Measurements from ENCODE around the gene KRTAP6-3.

KRTAP6-3 gene

DNA sequence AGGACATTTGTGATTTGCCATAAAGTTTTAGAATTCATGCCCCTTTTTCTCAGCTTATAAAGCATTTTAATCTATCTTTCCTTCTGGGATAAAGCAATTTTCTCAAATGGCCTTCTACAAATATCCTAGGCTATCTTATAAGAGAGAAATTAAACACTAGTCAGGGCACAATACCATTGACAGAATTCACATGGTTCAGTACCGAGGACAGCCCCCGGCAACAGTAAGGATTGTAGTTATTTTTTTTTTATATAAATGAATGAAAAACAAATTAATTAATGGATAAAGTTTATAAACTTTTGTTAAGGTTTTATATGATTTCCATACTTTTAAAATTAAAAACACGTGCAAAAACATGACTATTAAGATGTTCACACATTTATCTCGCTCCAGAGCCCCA, 35.9 kb downstream of the KRTAP6-3 start:
- DNase-seq, result no peak

DNA sequence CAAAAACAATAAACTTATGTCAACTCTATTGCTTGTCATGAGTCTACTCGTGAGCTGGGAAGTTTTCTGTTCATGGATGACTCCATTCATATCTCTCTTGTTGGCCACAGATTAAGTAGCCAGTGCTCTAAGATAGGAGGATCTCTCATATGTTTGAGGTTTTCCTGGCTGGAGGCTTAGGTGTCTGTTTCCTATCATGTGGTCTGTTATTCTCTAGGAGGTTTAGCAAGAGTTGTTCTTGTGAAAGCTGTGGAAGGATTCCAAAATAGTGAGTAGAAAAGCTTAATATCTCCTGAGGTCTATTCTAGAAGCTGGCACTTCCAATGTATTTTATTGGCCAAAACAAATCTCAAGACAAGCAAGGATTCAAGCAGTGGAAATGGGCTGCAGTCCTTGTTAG, 37.0 kb downstream of the KRTAP6-3 start:
- DNase-seq, result no peak

DNA sequence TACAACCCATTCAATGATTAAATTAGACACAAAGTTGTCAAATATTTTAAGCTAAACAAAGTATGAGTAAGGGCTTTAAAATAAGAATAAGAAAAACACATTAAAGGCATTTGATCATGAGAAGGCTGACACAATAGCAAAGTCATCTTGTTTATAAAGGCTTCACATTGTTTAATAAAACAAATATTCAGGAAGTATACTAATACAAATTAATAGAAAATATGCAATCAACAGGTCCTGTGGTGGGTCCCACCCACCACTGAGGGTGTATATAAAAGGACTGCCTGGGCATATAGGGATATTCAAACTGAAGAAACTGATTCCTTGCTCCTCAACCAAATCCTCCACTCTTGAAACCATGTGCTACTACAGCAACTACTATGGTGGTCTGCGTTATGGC, 42.7 kb downstream of the KRTAP6-3 start, which contains the start of gene KRTAP20-2:
KRTAP20-2 (plus strand) TSS at position 301 of the 400 bp plus-strand sequence; CDS start at position 359, 58 bp downstream.
- no peak for DNase-seq

DNA sequence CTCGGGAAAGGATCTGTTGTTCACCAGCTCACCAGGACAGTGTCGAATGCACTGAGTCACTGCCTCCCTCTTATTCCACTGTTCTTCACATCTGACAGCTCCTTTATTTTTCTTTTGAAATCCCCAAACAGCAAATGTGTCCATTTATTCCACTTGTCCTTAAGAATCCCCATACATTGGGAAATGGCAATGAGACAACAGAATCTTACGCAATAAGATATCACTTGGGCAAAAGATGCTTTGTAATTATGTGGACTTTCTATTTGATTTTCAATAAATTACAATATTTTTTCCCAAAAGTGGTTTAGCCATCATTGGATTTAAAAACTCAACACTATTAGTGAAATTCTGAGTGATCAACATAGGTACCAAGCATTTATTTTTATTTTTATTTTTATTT, 46.4 kb downstream of the KRTAP6-3 start:
- no peak for DNase-seq

DNA sequence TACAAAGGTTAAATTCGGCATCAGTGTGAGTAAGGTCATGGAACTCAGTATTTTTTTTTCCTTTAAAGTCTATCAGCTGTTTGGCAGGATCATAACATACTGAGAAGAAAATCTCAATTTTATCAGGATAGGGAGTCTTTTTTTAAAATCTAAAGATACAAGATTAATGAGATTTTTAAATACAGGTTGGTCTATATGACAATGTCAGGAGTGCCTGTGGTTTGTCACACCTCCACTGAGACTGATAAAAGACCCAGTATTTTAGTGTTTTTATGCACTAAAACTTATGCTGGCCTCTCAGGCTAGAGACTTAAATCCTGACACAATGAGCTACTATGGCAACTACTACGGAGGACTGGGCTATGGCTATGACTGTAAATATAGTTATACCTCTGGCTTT, 50.3 kb downstream of the KRTAP6-3 start, which contains the start of gene KRTAP20-3:
KRTAP20-3 (plus strand) TSS at position 301 of the 400 bp plus-strand sequence.
- no peak for DNase-seq
